Germinal center (tissue), 1 donor: ENCODE data around the gene SCAF4.
"Not testable (repeated sequence)": the region's sequence is repeated elsewhere in the genome, so short reads cannot be mapped to it uniquely, and the experiment has no call there.

ENCODE experiments used
- DNase-seq: peaks from one replicate; pipeline ENCODE4 v3.0.0; 2012; ENCODE audit warnings: mixed read lengths, low spot score

Gene SCAF4

GRCh38 chr21:31731857-31732596 is at the start of gene SCAF4:
SCAF4 (minus strand) TSS chr21:31732118; CDS start chr21:31731692, 426 bp downstream.
- DNase-seq = peak; percentile 95

- peak; percentile 18 for DNase-seq
These were observed 49.0 kb upstream of the SCAF4 start for GRCh38 chr21:31780944-31781343.

GRCh38 chr21:31778546-31778945 is 46.6 kb upstream of the SCAF4 start:
- no peak for DNase-seq

GRCh38 chr21:31777857-31778256 is 45.9 kb upstream of the SCAF4 start:
- no peak for DNase-seq

GRCh38 chr21:31774031-31774430 is 42.1 kb upstream of the SCAF4 start:
- no peak for DNase-seq

GRCh38 chr21:31772674-31773555 is 41.0 kb upstream of the SCAF4 start:
- peak; percentile 74 for DNase-seq

- DNase-seq = no peak
These were observed 39.8 kb upstream of the SCAF4 start for GRCh38 chr21:31771685-31772084.

GRCh38 chr21:31768710-31769109 is 36.8 kb upstream of the SCAF4 start:
- DNase-seq = no peak

- no peak for DNase-seq
These were observed 35.0 kb upstream of the SCAF4 start for GRCh38 chr21:31766899-31767298.

- DNase-seq = not testable (repeated sequence)
These were observed 33.9 kb upstream of the SCAF4 start for GRCh38 chr21:31765850-31766249.

GRCh38 chr21:31760931-31761330 is 29.0 kb upstream of the SCAF4 start:
- no peak for DNase-seq

- DNase-seq = no peak
These were observed 24.9 kb upstream of the SCAF4 start for GRCh38 chr21:31756787-31757186.

- DNase-seq = no peak
These were observed 23.1 kb upstream of the SCAF4 start for GRCh38 chr21:31755027-31755426.

GRCh38 chr21:31754708-31754960 is 22.7 kb upstream of the SCAF4 start:
- DNase-seq = no peak

- no peak for DNase-seq
These were observed 22.2 kb upstream of the SCAF4 start for GRCh38 chr21:31753949-31754707.

- no peak for DNase-seq
These were observed 21.0 kb upstream of the SCAF4 start for GRCh38 chr21:31752967-31753366.

- no peak for DNase-seq
These were observed 20.4 kb upstream of the SCAF4 start for GRCh38 chr21:31752352-31752751.

GRCh38 chr21:31750843-31751242 is 18.9 kb upstream of the SCAF4 start:
- DNase-seq = no peak

GRCh38 chr21:31744182-31744800 is 12.4 kb upstream of the SCAF4 start:
- DNase-seq = no peak

GRCh38 chr21:31743712-31744111 is 11.8 kb upstream of the SCAF4 start:
- DNase-seq = no peak

GRCh38 chr21:31741116-31741515 is 9.2 kb upstream of the SCAF4 start:
- no peak for DNase-seq
